HG03520 (cell line): ENCODE measurements around the gene SMC1B.

Experiments
- ATAC-seq: cut with Tn5 transposase; IDR thresholded peaks from one replicate; pipeline ENCODE4 v1.9.1; 2021; ENCODE audit warnings: mild to moderate bottlenecking, moderate library complexity; ENCODE audit not compliant: unreplicated experiment

Gene SMC1B

GRCh38 chr22:45324311-45324711 is 89.1 kb downstream of the SMC1B start:
- no peak for ATAC-seq

- ATAC-seq, result no peak
These were observed 89.7 kb downstream of the SMC1B start for GRCh38 chr22:45323695-45324094.

- no peak for ATAC-seq
These were observed 90.4 kb downstream of the SMC1B start for GRCh38 chr22:45322873-45323525.

- no peak for ATAC-seq
These were observed 91.6 kb downstream of the SMC1B start for GRCh38 chr22:45321827-45322226.

GRCh38 chr22:45320357-45320976 is 92.9 kb downstream of the SMC1B start:
- no peak for ATAC-seq

GRCh38 chr22:45319324-45319685 is 94.1 kb downstream of the SMC1B start:
- ATAC-seq, result no peak

- no peak for ATAC-seq
These were observed 94.7 kb downstream of the SMC1B start for GRCh38 chr22:45318558-45319323.

GRCh38 chr22:45318168-45318557 is 95.2 kb downstream of the SMC1B start:
- ATAC-seq, result no peak

- ATAC-seq, result no peak
These were observed 95.7 kb downstream of the SMC1B start for GRCh38 chr22:45317551-45318167.

GRCh38 chr22:45316796-45317526 is 96.4 kb downstream of the SMC1B start:
- no peak for ATAC-seq

GRCh38 chr22:45314786-45315185 is 98.6 kb downstream of the SMC1B start:
- ATAC-seq, result no peak

- no peak for ATAC-seq
These were observed 99.2 kb downstream of the SMC1B start for GRCh38 chr22:45314054-45314721.

GRCh38 chr22:45312856-45313255 is 100.5 kb downstream of the SMC1B start:
- no peak for ATAC-seq

- ATAC-seq, result no peak
These were observed 101.0 kb downstream of the SMC1B start for GRCh38 chr22:45312415-45312814.

GRCh38 chr22:45310977-45311531 is 102.3 kb downstream of the SMC1B start:
- no peak for ATAC-seq

GRCh38 chr22:45310331-45310976 is 102.9 kb downstream of the SMC1B start:
- no peak for ATAC-seq

- peak; percentile 78 for ATAC-seq
These were observed 103.8 kb downstream of the SMC1B start, which contains the start of gene FAM118A for GRCh38 chr22:45309422-45310227. FAM118A (plus strand) TSS chr22:45309934; CDS start chr22:45322380, 12,446 bp downstream.

GRCh38 chr22:45308957-45309421 is 104.4 kb downstream of the SMC1B start:
- ATAC-seq, result no peak
